ENCODE results near the gene MROH9.

Gene MROH9

DNA sequence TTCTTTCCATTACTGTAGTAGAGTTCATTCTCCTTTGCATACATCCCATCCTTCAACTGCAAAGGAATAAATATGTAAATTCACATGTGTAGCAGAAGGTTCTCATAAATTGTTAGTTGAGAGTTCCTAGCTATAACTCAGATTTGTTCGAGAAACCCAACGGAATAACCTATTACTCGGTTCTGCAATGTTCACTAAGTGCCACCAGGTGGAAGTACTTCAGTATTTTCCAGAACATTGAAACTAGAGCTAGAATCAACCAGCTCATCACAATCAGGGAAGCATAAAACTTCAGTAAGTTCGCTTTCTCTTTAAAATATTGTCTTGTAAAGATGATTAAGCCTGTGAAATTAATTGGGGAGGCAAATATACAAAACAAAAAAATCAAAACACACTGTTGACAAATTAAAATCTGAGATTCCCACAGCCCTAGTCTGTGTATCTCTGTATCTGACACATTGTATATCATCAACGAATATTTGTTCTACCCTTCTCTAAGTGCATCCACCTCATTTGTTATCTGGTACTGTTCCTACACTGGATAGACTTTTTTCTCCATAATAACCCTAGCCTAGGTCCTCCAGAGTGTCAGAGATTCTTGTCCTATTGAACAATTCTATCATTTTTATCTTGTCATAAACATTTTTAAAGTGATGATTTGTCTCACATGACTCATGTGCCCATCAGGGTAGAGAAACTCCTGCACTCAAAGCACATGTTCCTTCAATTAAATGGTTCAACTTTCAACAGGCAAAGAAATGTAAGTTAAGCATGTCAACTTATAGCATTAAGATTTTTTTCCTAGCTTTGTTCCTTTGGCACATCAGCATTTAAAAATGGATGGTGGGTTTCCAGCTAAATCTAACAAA lies 31.9 kb downstream of the MROH9 start:
- DNase-seq: peak; percentile 57

DNA sequence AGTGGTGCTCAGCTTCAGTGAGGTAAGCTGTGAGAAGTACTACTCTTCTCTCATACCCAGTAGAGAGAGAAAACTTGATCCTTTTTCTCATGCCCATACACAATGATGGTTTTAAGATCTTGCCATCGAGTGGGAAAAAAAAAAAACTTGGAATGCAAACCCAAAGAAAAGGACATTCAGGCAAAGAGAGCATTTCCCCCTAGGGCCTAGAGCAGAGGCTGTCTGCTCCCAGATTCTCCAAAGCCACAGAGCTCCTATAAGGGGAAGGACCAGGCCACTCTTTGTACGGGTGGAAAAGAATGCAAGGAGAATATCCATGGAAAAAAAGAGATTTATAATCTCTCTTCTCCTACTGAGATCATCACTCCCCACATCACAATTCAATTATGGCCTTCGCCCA lies 34.9 kb downstream of the MROH9 start:
- no peak for DNase-seq

DNA sequence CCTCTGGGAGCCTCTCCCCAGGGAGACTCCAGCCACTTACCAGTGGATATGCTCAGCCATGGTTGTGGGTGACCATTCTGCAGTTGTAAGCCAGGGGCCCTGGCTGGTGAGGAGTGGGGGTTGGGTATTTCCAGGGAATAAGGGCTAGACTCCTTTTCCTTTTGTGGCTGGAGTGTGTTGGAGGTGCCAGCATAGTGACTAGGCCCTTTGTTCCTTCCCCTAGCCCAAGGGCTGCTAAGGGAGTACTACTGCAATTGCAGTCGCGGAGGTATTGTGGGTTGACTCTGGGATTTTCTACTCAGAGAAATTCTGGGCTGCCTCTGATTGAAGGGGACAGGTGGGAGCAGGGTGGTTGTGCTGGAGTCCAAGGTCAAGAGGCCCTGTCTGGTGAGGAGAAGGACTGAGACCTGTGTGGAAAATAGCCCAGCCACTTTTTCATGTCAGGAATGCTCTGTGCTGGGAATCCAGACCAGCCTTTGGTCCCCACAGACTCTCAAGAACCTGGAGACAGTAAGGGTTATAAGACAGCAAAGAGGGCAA lies 43.1 kb downstream of the MROH9 start:
- DNase-seq: no peak

DNA sequence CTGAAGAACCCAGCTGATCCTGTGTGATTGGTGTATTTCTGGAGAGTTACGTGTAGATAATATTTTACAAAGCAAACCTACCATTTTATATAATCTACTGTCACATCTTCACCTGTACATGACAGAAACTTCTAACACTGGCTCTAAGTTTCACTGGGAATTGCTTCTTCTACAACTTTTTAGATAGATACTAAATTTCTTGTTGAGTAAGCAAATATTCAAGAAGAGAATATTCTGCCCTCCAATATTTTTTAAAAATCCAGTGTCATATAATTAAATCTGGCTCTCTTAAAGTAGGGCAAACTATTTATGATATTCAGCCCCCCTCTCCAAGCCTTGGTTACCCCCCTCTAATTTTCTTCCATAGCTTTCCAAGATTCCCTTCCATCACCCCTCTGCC lies 50.1 kb downstream of the MROH9 start:
- DNase-seq: no peak

DNA sequence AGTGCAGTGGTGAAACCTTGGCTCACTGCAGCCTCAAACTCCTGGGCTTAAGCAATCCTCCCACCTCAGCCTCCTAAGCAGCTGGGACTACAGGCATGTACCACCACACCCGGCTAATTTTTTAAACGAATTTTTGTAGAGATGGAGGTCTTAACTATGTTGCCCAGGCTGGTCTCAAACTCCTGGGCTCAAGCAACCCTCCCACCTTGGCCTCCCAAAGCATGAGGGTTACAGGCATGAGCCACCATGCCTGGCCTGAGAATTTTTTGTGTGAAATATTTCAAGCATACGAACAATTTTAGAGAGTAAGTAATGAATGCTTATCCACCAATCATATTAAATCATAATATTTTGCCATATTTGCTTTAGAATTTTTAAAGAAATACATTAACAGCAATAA lies 51.6 kb downstream of the MROH9 start:
- no peak for DNase-seq

DNA sequence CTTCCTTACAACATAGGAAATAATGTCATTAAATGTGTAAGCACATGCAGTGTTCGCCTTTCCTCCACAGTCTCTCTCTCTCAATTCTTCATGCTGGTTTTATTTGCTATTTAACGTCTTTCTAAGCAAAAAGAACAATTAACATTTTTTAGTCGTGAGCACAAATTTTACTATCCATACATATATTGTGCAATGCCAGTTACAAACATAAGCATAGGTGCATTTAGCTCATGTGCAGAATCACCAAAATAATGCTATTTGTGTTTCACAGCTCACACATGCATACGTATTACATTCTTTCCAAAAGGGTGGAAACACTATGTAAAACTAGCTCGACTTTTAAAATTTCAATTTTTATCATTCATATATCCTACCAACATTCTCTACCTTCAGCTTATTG lies 52.1 kb downstream of the MROH9 start:
- DNase-seq: no peak

DNA sequence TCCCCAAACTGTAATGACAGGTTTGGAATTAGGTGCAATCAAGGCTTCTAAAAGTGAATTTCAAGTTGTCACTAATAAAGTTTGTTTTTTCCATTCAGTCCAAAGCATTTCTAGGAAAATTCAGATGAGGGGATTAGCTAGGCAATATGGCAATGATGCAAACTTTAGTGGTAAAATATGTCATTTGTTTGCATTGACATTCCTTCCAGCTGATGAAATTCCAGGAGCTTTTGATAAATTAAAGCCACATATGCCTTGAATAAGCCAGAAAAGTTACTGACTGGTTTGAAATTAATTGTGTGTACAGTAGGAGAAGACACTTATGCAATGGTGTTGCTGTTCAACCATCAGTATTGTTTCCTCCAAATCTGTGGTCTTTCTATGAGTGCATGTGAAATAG lies 57.8 kb downstream of the MROH9 start:
- DNase-seq: peak; percentile 61

DNA sequence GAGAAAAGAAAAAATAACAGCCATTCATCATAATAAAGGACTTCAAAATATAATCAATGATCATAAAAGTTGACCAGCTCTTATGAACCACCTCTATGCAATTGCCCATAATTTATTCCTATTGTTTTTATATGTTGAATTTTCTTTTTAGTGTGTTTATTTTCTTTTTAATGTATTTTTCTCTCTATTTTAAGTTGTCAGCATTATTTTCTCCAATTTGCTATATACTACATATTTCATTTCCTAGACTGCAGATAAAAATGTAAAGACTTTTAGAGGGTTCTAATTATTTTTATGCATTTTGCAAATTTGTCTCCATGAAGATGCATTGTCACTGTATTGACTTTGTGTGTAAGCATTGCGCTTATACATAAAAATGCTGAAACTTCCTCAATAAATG lies 58.4 kb downstream of the MROH9 start:
- DNase-seq: no peak

DNA sequence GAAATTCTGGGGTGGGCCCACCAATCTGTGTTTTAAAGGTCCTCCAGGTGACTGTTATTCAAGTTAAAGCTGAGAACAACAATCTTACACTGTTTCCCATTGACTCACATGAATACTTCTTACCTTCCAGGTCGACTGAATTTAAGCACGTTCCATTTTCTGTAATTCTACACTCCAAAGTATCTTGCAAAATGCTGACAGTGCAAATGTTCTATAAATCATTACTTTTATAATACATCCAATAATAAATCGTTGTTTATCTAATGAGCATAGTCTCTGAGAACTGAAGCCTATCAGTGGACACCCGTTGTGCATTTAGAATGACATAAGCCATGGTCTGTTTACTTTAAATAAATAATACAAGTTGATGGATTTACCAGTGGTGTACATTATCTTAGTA lies 79.5 kb downstream of the MROH9 start:
- no peak for DNase-seq

DNA sequence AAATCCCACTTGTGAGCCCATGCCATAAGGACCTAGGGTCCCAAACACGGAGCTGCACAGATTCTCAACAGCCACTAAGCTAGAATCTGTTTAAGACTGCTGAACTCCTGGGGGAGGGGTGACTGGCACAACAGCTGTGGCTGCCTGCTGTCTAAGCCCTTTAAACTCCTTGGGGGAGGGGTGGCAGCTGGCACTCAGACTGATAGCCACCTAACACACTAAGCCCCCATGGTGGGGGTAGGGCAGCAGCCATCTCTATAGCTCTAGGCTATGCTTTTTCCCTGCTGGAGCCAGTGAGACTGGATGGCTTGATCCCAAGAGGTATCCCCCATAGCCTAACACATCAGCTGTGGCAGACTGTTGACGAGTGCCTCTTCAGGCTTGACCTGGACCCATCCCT lies 82.1 kb downstream of the MROH9 start:
- DNase-seq: no peak

DNA sequence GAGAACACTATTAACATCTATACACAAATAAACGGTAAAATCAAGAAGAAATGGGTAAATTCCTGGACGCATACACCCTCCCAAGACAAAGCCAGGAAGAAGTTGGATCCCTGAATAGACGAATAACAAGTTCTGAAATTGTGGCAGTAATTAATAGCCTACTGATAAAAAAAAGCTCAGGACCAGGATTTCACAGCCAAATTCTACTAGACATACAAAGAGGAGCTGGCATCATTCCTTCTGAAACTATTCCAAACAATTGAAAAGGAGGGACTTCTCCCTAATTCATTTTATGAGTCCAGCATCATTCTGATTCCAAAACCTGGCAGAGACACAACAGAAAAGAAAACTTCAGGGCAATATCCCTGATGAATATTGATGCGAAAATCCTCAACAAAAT lies 84.6 kb downstream of the MROH9 start:
- no peak for DNase-seq

DNA sequence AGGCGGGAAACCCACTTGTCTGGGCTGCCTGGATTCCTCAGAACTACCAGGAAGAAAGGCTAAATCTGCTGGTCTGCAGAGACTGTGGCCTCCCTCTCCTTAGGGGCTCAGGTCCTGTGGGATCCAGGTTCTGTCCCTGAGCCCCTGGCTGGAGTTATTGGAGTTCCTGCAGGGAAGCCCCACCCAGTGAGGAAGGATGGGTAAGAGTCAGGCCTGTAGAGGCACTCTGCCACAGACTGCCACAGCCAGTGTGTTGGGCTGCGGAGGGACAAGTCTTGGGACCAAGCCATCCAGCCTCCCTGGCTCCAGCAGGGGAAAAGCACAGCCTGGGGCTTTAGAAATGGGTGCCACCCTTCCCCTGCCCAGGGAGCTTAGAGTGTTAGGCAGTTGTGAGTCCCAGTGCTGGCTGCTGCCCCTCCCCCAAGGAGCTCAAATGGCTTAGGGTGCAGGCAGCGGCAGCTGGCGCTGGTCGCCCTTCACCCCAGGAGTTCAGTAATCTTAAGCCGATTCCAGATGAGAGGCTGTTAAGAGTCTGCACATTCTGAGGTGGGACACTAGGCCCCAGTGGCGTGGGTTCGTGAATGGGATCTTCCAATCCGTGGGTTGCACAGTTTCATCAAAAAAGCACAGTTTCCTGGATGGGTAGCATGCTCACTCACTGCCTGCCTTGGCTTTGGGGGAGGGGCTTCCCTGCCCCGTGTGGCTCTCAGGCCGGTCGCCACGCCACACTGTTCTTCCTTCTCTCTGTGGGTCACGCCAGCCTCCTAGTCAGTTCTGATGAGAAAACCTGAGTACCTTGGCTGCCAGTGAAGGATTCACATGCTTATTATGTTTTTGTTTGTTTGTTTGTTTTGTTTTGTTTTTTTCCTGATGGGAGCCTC lies 97.7 kb downstream of the MROH9 start:
- no peak for DNase-seq

DNA sequence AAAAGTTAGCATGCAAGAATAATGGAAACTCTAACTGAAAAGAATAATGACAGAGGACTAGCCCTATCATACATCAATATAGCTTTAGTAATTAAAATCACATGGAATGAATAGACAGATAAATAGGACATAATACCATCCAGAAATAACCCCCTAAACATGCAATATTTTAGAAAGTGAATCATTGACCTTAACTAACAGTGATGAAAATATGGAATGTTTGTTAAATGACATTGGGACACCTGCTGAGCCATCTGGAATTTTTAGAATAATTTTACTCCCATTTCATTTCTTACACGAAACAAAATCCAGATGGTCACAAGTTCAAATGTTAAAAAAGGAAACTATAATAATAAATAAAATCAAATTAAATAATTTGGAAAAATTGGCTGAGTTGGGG lies 102.3 kb downstream of the MROH9 start:
- DNase-seq: peak; percentile 34

DNA sequence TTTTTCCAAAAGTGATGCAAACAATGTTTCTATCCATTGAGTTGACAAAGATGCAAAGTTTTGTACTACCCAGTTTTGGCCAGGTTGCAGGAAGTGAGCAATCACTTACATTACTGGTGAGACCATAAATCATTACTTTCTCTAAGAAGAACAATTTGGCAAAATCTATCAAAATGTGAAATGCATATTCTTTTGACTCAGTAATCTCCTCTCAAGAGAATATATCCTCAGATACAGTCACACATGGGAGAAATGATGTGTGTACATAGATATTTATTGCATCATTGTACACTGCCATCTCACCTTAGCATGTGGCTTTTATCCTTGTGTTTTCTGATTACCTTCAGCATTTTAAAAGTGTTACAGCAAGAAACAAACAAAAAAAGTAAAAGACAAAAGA lies 103.0 kb downstream of the MROH9 start:
- peak; percentile 16 for DNase-seq

DNA sequence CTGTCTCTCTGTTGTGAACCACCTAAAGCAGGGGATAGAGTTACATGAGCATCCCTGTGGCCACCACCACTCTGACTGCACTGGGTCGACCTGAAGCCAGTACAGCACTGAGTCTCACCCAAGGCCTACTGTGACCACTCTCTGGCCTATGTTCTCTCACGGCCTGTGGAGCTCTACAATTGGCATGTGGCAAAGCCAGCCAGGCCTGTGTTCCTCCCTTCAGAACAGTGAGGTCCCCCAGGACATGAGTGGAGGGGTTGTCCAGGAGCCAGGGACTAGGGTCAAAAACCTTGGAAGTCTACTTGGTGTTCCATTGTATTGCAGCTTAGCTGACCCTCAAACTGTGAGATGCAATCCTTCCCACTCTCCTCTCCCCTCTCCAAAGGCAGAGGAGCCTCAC lies 112.7 kb downstream of the MROH9 start:
- no peak for DNase-seq

DNA sequence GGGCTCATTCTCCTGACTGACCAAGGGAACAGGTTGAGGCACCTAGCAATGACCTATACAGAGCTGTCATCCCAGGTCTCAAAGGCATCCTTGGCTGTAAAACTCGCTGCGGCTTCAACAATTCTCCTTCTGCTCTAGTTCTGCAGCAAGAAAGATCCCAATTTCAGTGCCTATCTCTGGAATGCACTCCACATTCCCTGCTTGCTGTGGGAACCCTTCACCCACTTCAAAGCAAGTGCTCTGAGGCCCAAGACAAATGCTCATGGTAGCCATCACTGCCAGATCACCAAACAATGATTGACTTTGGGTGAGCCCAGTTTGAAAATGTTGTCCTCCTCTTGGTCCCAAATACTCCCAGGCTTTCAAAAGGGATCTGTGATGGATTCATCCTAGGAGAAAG lies 117.6 kb downstream of the MROH9 start:
- no peak for DNase-seq

DNA sequence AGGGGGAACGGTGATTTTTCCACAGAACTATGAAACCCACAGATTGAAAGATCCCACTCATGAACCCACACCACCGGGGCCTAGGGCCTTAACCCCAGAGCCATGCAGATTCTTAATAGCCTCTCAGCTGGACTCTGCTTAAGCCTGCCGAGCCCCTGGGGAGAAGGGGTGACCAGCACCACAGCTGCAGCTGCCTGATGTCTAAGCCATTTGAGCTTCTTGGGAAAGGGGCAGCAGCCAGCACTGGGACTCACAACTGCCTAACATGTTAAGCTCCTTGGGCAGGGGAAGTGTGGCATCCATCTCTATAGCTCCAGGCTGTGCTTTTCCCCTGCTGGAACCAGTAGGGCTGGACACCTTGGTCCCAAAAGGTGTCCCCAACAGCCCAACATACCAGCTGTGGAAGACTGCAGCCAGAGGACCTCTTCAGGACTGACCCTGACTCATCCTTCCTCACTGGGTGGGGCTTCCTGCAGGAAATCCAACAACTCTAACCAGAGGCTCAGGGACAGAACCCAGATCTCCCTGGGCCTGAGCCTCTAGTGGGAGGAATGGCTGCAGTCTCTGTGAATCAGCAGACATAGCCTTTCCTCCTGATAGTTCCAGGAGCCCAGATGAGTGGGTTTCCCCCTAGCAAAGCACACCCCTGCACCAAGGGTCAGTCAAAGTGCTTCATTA lies 120.8 kb downstream of the MROH9 start:
- peak; percentile 48 for DNase-seq

DNA sequence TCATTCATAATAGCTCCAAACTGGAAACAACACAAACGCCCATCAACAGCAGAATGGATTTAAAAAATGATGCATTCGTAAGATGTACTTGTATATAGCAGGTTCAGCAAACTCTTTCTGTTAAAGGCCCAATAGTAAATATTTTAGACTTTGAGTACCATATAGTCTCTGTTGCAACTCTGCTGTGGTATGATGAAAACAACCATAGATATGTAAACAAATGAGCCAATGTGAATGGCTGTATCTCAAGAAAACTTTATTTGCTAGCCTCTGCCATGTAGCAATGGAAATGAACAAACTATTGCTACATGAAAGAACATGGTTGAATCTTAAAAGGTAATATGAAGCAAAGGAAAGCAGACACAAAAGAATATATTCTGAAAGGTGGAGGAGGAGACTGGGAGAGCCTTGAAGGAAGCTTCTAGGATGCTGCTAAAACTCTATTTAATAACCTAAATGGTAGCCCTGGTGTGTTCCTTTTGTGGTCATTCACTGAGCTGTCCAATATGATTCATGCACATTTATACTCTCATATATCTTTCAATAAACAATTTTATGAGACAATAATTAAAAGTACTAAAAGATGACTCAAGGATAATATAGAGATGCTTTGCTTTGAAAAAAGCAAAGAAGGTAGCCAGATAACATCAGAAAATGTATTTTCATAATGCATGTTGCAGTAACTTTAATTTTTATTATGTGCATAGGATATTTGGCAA lies 126.2 kb downstream of the MROH9 start:
- DNase-seq: no peak

DNA sequence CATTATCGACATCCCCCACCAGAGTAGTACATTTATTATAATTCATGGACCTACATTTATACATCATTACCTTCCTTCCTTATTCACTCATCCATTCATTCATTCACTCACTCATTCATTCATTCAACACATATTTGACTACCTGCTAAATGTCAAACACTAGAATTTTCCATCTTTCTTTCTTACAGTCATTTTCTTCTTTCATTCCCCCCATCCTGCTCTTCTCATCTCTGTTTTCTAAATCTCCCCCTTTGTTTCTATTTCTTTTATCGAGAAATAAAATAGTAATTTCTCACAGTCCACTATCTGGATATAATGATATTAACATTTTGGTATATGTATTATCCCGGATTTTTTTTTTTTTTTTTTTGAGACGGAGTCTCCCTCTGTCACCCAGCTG lies 127.6 kb downstream of the MROH9 start:
- no peak for DNase-seq

DNA sequence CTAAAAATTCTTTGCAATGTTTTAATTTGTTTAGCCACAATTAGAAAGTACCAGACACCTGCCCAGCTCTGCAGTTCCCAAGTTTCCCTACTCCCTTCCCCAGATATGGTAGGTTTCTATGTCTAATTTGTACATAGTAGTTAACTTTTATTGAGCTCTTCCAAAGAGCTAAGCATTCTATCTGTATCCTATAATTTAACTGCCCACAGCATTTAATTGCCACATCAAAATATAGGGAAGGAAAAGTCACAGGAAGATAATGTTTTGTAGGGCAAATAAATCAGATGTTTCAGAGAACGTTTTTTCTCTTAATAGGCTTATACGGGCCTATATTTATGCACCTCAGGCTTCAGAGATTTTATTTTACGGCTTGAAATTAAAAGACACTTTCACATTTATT lies 139.7 kb downstream of the MROH9 start:
- no peak for DNase-seq

DNA sequence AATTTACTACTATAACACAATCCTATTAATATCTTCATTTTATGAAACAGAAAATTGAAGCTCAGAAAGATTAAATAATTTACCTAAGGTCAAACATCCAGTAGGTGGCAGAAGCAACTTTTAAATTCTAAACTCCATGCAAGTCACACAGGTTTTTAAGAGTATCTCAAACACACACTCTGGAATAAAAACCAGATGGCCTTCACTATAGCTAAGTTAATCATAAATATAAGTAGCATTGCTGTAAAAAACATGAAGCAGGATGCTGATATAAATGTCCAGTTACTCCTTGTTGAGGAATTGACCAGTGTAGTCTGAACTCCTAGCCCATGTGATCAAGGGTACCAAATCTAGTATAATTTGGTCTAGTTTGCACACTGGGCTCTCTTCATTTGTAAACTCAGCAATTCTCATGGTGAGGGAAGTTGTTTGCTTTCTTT lies 146.0 kb downstream of the MROH9 start:
- peak; percentile 53 for DNase-seq

DNA sequence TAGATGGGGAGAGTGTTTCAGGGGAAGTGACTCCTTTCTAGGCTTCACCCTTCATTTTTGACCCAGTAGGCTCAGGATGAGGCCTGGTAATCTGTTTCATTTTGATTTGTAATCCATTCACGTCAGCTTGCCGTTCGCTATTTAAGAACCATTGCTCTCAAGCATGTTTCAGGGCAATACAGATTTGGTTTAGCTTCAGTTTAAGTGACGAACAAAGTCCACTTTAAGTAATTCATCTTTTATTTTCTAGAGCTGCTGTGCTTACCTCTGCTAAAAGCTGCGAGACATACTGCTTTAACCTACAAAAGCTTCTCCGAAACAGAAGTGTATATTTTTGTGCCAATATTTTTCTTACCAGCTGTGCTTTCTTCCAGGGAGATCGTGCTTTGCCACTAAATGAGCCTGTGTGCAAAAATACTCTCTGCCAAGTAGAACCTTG lies 146.4 kb downstream of the MROH9 start:
- DNase-seq: no peak
